ENCODE data around the gene OR4C45.

- TF ChIP-seq, protein P1, sequence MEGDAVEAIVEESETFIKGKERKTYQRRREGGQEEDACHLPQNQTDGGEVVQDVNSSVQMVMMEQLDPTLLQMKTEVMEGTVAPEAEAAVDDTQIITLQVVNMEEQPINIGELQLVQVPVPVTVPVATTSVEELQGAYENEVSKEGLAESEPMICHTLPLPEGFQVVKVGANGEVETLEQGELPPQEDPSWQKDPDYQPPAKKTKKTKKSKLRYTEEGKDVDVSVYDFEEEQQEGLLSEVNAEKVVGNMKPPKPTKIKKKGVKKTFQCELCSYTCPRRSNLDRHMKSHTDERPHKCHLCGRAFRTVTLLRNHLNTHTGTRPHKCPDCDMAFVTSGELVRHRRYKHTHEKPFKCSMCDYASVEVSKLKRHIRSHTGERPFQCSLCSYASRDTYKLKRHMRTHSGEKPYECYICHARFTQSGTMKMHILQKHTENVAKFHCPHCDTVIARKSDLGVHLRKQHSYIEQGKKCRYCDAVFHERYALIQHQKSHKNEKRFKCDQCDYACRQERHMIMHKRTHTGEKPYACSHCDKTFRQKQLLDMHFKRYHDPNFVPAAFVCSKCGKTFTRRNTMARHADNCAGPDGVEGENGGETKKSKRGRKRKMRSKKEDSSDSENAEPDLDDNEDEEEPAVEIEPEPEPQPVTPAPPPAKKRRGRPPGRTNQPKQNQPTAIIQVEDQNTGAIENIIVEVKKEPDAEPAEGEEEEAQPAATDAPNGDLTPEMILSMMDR (conservative IDR thresholded peaks at IDR 0.05; ENCODE audit: low read depth, low read length), result no peak
- TF ChIP-seq EZH2 (IDR thresholded peaks at IDR 0.05; ENCODE audit: low read length, unreplicated experiment), result no peak
These were observed 2.5 kb upstream of the OR4C45 start for GRCh38 chr11:50030193-50030592.

Data from PC-3 (cell line).